HG02588 (cell line): ENCODE data around the gene PNPLA5.
A peak's percentile ranks its signal among the peaks of the same experiment; 100 is the strongest.

Experiments used
- ATAC-seq: cut with Tn5 transposase; IDR thresholded peaks from one replicate; pipeline ENCODE4 v1.9.1; 2021; ENCODE audit warnings: mild to moderate bottlenecking, moderate library complexity; ENCODE audit not compliant: unreplicated experiment

The PNPLA5 gene

DNA sequence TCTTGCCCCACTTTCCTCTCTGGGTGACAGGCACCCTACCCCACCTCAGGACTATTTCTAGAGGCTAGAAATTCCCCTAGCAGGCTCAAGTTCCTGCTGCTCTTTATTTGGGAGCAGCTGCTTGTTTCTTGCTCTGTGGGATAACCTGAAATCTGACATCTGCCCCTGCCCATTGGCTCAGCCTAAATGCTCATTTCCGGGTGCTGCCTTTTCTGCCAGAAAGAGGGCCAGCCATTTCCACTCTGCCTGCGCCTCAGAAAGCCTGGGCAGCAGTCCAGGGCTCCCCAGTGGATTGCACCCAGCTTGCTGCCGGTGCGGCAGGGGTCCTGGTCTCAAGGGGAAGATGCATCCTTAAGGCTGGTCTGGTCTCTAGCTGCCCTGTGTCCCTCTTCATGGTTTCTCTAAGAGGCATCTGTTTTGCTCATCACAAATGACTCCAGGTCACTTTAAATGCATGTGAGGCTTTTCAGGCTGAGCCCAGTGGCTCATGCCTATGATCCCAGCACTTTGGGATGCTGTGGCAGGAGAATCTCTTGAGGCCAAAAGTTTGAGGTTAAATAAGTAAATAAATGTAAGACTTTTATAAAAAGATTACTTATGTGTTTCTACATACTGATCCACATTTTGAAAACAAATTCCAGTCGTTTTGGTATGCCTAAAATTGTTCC, 10.3 kb upstream of the PNPLA5 start:
- ATAC-seq, result no peak

DNA sequence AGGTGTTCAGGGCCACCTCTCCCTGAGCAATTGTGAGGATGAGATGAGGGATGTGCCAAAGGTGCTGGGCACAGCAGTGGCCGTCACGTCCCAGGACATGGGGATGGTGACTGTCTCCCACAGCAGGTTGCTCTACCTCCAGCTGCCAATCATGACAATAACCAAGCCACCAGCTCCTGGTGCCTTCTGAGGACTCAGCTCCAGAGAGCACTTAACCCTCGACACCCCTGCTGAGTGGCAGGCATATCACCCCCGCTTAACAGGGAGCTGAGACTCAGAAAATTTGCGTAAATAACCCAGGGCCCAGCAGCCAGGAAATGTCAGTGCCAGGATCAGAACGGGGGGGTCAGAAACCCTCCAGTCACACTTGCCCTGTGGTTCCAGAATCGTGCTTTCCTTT, 8.4 kb upstream of the PNPLA5 start:
- ATAC-seq, result no peak

DNA sequence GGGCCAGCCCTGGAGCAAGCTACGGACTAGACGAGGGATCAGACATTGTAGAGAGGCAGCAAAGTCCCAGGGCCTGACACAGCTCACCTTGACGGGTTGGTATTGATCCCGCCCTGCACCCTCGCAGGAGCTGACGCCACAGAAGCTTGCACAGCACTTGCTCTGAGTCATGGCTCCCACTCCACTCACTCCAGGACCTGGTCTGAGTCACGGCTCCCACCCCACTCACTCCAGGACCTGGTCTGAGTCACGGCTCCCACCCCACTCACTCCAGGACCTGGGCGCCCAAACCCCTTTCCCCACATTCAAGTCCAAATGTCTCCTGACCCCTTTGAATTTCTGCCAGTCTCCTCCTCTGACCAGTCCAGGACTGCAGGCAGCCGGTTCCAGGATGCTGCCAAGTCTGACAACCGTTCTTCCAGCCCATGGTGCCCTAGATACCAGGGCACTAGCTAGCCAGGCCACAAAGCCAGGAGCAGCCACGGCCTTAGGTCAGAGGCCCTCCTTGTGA, 6.0 kb upstream of the PNPLA5 start:
- ATAC-seq, result no peak

DNA sequence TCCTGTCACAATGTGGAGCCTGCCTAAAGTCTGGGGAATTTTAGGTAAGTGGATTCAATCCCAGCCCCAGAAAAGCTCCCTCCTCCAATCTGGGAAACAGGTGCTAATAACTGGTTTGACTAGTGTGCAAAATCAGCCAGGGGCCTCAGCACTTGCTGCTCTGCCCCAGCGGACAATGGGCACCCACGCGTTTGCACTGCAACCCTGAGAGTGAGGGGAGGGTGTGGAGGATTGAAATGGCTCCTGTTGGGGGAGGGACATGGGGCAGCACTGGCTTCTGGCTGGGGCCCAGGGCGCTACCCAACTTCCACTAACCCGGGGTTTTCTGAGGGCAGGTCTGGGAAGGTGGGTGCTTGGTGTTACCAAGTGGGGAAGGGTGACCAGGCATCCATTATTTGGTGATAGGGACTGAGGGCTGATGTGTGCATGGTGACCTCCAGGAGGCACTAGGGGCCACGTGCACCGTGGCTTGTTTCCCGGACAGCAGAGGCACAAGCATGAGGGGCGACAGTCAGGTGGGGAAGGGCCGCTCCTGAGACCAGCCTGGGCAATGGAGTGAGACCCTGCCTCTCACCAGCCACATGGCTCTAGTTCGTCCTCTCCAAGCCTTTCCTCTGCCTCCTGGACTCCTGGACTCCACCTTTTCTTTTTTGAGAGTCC, 4.3 kb upstream of the PNPLA5 start:
- no peak for ATAC-seq

DNA sequence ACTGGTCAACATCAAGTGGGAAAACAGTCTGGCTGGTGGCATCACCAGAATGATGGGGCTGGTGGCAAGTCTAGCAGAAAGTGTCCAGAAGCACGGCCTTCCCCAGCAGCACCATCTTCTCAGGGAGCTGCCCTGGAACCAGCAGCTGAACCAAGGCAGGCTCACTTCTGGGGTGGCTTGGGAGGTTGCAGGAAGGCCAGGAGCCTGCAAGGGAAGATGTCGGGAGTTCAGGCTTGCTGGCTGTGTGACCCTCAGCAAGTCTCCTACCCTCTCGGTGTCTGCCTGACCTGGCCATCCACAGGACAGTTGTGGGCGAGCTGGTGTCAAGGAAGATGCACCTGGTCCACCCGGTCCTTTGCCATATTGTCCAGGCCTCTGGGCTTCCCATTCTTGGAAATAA, 2.3 kb upstream of the PNPLA5 start:
- ATAC-seq, result no peak

DNA sequence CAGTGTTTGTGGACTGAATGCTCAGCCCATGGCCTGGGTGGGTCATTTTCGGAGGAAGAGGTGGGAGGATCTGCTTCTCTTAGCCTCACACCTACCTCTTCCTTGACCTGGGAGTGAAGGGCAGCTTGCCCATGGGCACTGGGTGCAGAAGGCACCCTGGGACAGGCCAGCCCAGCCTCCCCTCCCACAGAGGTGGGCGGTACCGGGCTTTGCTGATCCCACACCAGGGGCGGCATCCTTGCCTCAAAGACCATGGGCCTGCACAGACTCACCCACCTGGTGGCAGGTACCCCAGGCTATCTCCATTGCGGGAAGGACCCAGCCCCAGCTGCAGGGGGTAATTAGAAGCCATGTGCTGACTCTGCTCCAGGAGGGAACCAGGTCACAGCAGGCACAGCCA, 1.5 kb upstream of the PNPLA5 start:
- ATAC-seq, result no peak

DNA sequence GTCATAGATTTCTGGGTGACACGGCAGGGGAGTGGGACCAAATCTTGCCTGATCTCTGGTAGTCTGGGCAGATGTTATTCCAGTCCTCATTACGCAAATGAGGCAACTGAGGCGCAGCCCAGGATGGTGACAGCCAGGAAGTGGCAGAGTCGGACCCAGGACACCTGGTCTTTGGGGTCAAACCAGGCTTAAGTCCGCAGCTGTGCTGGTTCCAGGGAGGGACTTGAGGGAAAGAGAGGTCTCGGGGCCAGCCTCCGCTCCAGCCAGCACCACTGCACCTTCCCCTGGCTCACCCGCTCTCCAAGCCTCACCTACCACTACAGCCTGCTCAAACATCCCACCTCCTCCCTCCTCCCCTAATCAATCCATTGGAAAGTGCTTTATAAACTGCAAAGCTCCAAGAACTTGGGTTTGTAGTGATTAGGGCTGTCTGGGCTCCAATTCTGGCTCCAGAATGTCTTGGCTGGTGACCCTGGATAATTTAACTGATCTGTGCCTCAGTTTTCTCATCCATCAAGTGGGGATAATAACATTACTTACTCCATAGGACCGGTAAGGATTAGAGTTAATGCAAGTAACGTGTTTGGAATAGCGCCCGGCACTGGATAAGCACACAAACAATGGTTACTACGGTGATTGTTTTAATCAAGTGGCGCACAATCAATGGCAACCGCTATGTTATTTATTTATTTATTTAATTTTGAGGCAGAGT, 526 bp upstream of the PNPLA5 start:
- ATAC-seq, result no peak

DNA sequence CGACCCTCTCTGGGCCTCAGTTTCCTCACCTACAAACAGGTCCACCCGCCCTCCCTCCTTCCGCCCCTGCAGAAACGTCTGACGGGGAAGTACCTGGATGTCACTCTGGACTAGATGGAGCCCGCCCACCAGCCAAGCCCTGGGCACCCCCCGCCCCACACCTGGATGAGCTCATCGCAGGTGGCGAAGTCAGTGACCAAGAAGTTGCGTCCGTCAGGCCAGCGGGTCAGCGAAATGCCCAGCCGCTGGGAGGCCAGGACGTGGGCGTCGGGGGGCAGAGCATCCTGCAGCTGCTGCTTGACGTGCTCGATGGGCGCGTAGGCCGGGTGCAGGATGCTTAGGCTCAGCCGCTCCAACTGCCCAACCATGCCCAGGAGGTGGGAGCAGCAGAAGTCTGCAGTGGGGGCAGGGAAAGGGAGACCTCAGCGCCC, 897 bp downstream of the PNPLA5 start:
- no peak for ATAC-seq

DNA sequence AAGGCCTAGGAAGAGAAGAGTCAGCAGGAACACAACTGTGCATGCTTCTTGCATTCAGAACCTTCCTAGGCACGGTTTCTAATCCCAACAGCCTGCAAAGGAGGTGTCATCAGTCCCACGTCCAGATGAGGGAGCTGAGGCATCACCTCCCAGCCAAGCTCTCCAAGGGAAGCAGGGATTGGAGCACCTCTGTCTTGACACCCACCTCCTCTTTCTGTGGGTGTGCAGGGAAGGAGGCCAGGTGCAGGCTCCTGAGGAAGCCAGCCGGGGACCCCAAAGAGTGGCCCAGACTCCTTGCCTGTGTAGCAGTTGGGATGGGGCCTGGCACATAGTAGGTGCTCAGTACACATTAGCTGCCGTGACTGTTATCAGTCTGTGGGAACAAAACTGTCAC, 2.0 kb downstream of the PNPLA5 start:
- ATAC-seq, result no peak

DNA sequence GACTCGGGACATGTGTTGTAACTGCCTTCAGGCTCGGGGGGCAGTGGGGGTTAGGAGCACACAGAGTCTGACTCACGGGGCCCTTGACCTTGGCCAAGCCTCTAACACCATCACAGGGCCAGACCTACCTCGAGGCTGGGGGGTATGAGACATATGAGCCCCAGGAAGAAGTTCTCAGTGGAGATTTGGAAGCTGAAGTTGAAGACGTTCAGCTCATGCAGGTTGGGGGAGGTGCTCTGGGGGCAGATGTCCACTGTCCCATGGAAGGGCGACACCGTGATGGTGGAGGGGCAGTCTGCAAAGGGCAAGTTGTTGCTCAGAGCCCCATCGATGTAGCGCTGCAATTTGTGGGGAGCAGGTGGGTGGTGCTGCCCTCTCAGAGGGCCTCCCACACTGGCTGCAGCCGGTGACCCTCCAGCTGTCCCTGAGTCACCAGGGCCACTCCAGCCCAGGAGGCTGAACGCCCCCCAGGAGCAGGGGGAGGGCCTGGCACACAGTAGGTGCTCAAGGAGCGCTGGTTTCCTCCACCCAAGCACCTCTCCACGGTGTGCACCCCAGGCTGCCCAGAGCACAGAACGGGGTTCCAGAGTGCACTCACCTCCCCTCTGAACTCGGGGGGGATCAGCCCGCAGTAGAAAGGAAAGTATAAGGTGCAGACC, 2.5 kb downstream of the PNPLA5 start:
- ATAC-seq, result no peak

DNA sequence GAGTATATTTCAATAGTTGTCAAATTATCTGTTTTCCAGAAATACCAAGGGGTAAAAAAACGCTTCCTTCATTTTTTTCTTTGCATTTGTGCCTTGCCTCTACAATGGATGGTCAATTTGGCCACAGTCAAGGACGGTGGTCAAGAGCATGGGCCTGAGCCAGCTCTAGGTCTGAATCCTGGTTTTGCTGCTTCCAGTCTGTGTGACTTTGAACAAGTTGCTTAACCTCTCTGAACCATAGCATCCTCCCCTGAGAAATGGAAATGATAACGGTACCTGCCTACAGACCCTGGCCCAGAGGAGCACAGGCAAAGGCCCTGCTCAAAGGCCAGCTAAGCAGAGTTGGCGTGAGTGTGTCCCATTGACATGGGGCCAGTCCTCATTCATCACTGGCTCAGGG, 3.1 kb downstream of the PNPLA5 start:
- no peak for ATAC-seq

DNA sequence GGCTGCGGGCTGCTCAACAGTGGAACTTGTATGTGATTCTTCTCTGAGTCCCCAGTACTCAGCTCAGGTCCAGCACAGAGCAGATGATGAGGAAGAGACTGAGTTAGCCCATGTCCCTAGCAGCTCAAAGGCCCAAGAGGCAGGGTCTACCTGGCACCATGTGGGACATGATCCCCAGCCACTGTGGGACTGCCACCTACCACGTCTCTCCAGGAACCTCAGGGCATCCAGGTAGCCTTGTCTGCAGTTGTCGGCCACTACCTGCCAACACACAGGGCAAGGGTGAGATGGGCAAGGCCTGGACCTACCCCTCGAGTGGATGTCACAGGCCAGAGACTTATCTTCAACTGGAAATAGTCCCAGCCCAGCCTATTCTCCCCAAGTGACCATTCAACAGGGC, 4.4 kb downstream of the PNPLA5 start:
- no peak for ATAC-seq

DNA sequence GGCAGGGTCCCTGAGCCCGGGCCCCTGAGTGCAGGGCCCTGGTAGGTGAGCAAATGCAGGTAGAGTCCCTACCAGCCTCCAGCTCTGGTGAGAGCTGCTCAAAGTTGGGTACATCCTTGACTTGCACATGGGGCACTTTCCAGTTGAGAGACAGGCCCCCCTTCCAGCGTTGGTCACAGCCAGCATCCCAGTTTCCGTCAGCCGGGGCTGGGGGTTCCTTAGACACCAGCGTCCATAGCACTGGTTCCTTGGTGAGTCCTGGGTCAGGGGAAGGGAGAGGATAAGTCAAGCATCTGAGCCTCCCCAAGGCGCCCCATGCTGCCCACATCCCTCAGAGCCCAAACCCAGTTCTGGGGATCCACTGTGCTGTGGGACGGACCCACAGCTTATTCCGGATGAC, 5.6 kb downstream of the PNPLA5 start:
- no peak for ATAC-seq

DNA sequence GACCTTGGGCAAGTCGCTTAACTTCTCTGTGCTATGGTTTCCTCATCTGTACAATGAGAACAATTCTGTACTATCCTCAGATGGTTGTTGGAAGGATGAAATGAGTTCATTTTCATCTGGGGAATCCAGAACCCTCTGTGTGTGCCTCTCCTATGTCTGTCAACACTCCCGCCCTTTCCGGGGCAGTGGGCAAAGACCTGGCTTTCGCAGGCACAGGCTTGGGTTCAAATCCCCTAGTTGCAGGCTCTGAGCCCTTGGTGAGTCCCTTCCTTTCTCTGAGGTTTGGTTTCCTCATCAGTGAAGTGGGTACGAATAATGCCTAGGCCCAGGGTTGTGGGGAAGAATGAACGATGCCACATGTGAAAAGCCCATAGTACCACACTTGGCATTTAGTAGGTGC, 6.0 kb downstream of the PNPLA5 start:
- no peak for ATAC-seq

DNA sequence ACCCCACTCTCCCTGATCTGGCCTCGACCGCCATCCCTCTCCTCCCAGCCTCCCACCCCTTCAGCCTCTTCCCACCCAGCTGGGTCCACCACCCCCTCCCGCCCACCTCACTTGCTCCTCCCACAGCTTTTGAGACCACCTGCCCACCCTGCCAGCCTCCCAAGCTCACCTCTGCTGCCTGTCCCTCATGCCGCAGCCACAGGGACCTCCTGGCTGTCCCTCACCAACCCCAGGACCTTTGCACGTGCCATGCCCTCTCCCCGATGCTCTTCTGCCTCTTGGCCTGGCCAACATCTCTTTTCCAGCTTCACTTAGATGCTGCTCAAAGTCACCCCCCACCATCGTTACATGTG, 6.5 kb downstream of the PNPLA5 start:
- no peak for ATAC-seq

DNA sequence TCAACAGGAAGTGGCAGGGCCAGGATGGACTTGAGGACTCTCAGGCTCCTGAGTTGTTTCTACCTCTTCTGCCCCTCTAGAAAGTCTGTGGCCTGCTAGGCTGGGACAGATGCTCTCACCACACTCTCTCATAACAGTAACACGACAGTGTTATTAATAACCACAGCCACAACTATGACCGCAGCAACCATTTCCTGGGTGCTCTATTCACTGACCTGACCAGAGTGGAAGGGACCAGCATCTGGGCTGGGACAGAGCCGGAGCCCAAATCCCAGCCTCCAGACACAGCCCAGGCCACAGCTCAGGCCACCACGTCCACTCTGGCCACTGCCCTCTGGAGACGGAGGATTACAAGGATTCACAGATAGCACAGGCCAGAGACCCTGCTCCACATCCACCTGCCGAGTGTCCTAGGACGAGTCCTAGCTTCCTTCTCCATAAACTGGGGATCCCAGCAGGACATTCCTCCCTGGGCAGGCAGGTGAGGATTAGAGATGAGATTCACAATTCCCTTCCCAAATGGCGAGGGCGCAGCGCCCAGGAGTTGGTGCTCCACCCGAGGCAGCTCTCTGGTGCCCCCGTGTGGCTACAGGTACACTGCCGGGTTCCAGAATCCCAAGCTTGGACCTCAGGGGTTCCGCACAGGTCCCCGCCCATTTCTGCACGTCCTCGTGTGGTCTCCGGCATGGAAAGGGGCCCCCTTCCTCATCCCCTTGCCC, 7.1 kb downstream of the PNPLA5 start:
- ATAC-seq, result peak; percentile 56

DNA sequence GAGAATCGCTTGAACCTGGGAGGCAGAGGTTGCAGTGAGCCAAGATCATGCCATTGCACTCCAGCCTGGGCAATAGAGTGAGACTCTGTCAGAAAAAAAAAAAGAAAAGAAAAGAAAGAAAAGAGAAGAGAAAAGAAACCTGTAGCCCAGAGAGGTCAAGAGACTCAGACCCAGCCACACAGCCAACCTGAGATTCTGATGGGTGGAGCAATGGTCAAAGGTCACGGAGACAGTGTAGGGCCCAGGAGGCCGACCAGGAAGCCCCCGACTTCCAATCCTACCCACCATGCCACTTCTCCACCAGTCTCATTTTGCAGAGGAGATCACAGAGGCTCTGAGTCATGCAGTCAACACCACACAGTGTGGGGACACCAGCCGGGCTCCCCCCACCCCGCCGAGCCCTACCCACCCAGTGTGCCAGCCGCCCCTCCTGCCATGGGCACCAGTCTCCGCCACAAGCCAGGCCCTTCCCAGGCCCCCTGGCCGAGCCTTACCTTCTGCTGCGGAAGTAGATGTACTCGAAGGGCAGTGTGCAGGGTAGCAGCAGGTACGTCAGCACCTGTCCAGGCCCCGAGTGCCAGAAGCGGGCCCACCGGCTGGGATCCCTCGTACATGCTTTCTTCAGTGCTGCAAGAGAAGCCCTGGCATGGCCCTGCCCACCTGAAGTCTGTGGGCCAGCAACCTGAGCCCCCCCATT, 7.9 kb downstream of the PNPLA5 start:
- no peak for ATAC-seq

DNA sequence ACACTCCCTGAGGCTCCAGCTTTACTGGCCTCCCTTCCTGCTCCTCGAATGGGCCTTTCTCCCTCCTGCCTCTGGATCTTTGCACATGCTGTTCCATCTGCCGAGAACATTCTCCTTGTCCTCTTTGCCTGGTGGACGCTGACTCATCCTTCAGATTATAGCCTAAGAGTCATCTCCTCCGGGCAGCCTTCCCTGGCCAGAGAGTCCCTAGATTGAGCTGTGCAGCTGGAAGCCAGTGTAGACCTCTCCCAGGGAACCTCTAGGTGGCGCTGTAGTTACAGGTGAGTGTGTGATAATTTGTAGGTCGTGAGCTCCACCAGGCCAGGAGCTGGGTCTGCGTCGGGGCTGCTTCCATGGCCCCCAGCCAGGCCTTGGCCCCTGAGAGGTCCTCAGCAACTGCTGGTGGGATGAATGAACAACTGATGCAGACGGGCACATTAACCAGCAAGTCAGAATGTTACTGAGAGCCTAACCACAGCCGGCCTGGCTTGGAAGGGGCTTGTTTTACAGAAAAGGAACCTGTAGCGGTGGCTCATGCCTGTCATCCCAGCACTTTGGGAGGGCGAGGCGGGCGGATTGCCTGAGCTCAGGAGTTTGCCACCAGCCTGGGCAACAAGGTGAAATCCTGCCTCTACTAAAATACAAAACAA, 8.7 kb downstream of the PNPLA5 start:
- ATAC-seq, result no peak

DNA sequence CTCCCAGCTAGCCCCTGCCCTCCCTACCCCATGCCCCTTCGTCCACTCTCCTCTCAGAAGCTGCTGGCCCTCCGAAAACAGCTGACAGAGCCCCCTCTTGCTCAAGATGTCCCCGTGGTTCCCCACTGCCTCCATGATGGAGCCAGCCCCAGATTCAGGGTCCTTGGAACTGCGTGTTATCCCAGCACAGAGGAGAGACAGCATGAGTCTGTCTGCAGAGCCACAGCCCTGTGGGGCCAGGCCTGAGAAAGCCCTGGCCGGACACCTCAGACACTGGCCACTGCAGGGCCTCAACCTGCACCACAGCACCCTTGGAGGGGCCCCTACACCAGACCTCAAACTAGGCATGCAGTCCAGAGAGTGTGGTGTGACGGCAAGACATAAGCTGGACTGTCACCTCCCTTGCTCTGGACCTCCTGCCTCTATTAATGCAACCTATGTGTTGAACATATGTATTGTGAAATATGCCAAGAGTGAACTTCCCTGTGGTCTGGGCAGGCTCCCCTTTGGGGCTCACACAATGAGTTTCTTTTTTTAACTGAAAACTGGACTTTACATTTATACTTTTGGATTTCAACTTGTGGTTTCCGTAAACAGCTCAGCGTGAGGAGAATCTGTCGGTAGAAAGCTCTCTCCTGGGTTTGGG, 9.6 kb downstream of the PNPLA5 start:
- ATAC-seq, result no peak
